GM18507 (cell line): ENCODE data around the gene KLRF2.
"Not testable (repeated sequence)": the region's sequence is repeated elsewhere in the genome, so short reads cannot be mapped to it uniquely, and the experiment has no call there.

Source experiments
- DNase-seq: peaks from one replicate; pipeline ENCODE4 v3.0.0; 2011; ENCODE audit warnings: low read depth; ENCODE audit not compliant: insufficient read length; ENCODE audit errors: extremely low spot score
- FAIRE-seq: peaks from 2 replicates; lab custom pipeline; 2011; peaks lifted over from hg19 to GRCh38; lab: Jason Lieb, UNC

KLRF2 gene

GRCh38 chr12:9881246-9881645 is at the start of gene KLRF2:
KLRF2 (plus strand) TSS chr12:9881489; CDS start chr12:9881596, 107 bp downstream.
- FAIRE-seq, result no peak
- DNase-seq, result no peak

- FAIRE-seq (no peak), DNase-seq (no peak)
Observed at GRCh38 chr12:9831720-9832119, 49.6 kb upstream of the KLRF2 start.

- DNase-seq, result no peak
- no peak for FAIRE-seq
Observed at GRCh38 chr12:9843407-9843806, 37.9 kb upstream of the KLRF2 start.

- no peak for FAIRE-seq
- no peak for DNase-seq
Observed at GRCh38 chr12:9848899-9849298, 32.4 kb upstream of the KLRF2 start.

GRCh38 chr12:9851050-9851449 is 30.2 kb upstream of the KLRF2 start:
- DNase-seq, result no peak
- no peak for FAIRE-seq

- DNase-seq, result no peak
- no peak for FAIRE-seq
Observed at GRCh38 chr12:9851927-9852326, 29.4 kb upstream of the KLRF2 start.

DNA sequence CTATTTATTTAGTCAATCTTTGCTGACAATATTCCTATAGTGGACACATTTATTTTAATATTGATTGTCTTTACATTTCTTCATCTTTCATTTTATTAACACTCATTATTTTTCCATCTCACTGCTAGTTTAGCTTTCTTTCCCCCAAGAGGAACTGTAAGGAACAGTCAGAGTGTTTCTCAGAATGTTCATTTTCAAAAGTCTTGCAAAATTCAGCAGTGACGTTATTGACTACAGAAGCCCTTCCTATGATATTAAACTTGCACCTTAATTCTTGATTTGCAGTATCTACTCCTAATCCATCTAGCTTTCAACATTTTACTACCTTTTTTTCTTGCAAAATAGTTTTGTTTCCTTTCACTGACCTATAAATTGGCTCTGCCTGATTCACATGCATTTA is 25.1 kb upstream of the KLRF2 start:
- DNase-seq (no peak), FAIRE-seq (no peak)

DNA sequence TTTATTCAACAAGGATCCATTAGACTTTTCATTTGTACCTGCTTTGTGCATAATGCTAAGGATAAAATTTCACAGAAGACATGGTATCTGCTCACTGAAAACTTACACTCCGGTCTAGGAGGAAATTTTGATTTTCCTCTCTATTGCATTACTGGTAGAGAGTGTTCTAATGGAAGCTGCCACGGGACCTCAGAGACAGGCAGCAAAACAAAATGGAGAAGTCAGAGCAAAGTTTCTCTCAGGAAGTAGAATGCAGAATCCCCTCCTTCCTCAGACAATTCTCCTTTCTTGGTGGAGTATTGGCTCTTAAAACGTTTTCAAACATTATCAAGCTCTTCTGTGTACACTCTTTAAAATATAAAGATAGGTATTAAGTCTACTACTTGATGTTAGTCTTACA is 24.4 kb upstream of the KLRF2 start:
- DNase-seq, result no peak
- FAIRE-seq, result no peak

- no peak for DNase-seq
- FAIRE-seq, result no peak
Observed at GRCh38 chr12:9858135-9858534, 23.2 kb upstream of the KLRF2 start.

DNA sequence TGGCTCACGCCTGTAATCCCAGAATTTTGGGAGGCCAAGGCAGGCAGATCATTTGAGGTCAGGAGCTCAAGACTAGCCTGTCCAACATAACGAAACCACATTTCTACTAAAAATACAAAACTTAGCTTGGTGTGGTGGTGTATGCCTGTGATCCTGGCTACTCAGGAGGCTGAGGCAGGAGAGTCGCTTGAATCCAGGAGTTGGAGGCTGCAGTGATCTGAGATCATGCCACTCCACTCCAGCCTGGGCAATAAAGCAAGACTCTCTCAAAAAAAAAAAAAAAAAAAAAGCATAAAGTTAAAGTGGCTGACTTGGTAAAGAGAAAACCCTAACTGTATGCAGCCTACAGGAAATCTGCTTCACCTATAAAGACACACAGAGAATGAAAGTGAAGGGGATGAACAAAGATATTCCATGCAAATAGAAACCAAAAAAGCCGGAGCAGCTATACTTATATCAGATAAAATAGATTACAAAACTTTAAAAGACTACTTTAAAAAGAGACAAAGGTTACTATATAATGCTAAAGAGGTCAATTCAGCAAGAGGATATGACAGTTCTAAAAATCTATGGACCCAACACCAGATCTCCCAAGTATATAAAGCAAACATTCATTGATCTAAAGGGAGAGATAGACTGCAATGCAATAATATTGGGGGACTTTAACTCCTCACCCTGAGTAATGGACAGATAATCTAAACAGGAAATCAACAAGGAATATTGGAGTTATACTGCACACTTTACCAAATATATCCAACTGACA is 16.2 kb upstream of the KLRF2 start:
- FAIRE-seq, result peak; percentile 72

GRCh38 chr12:9866860-9867269 is 14.4 kb upstream of the KLRF2 start:
- DNase-seq (no peak), FAIRE-seq (no peak)

More for the DNA sequence above, 16.2 kb upstream of the KLRF2 start:
- no peak for DNase-seq

DNA sequence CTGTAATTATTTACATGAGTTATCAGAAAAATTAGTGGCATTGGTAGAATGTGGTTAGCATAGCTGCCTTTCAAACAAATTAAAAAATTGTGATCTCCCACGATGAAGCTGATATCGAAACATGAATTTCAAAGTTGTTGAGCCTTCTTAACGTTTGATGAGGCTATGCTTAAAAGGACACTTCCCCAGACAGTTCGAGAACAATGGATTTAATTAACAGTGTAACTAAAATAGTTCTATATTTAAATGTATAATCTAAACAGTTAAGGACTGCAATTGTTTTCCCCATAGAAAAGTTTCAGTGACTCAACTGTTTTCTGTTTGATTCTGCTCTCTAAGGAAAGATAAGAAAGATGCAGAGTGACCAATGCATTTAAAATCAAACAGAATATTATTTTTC is 13.8 kb upstream of the KLRF2 start:
- FAIRE-seq (peak; percentile 21), DNase-seq (no peak)

GRCh38 chr12:9868311-9868801 is 12.9 kb upstream of the KLRF2 start:
- FAIRE-seq, result peak; percentile 62
- no peak for DNase-seq

GRCh38 chr12:9868951-9869306 is 12.4 kb upstream of the KLRF2 start:
- DNase-seq (no peak), FAIRE-seq (no peak)

DNA sequence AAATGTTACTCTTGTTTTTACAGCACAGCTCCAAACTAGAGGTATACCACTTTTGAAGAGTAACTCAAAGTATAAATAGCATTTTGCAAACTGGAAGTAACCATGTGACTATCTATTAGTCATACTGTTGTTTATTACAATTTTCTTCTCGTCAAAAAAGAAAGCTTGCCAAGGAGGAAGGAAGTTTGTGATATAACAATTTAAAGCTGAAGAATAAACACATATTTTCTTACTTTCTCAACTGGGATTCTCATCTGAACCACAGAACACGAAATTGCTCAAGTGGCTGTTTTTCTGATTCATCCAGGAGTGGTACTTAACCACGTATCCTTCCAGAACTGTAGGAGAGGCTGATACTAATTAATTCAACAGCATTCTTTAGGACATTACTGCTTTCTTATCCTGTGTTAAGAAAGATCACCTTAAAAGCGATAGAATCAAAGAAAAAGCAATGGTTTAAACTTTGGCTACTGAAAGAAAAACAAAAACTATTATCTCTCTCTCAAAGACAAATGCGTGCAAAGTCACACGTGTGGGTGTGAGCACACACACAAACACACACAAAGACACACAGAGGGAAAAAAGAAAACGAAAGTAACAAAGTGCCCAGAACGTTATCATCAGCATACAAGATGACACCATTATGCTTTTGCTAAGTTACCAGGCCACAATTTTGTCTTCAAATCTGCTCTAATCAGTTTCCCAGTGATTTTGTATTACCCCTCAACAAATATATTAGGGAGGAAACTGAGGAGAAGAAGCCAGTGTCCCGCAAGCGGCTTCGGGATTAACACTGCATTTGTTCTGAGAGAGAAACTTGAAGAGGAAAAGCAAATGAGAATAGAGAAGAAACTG is 11.8 kb upstream of the KLRF2 start, which contains the start of gene CLEC2B:
Gene CLEC2B (minus strand): TSS at position 48 of the 855 bp plus-strand sequence.
- no peak for DNase-seq

DNA sequence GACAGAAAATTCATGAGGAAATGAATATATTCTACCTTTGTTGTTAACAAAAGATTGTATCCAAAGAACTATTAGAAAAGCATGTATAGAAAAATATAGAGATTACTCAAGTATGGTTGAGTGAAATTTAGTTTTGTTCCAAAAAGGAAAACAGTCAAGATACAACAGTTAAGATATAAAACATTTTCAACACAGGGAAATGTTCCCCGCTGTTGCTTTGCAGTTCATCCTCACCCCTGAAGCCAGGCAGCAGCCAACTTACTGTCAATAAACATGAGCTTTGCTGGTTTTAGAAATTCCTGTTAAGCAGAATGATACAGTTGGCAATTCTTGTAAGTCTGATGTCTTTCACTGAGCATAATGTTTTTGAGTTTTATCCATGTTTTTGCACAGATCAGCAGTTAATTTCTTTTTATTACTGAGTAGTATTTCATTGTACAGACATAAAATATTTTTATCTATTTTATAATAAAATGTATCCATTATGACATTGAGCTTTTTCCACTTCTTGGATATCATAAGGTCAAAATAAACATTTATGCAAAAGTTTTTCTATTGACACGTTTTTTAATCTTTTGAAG is 10.9 kb upstream of the KLRF2 start:
- DNase-seq (no peak), FAIRE-seq (peak; percentile 49)

More for the DNA sequence above, 11.8 kb upstream of the KLRF2 start, which contains the start of gene CLEC2B:
- peak; percentile 83 for FAIRE-seq

- no peak for FAIRE-seq
- no peak for DNase-seq
Observed at GRCh38 chr12:9872162-9872561, 9.1 kb upstream of the KLRF2 start.

GRCh38 chr12:9872742-9873141 is 8.5 kb upstream of the KLRF2 start:
- DNase-seq, result no peak
- no peak for FAIRE-seq

- FAIRE-seq, result not testable (repeated sequence)
Observed at GRCh38 chr12:9876120-9876519, 5.2 kb upstream of the KLRF2 start.

GRCh38 chr12:9880532-9881078 is 684 bp upstream of the KLRF2 start:
- DNase-seq (no peak), FAIRE-seq (no peak)

More at GRCh38 chr12:9876120-9876519, 5.2 kb upstream of the KLRF2 start:
- not testable (repeated sequence) for DNase-seq
